Activated CD4-positive, alpha-beta T cell treated with anti-CD3 and anti-CD28 coated beads, Interleukin-2, amount 10 ng/mL, durations not matched to agents 7 days and 5 days (primary cell): ENCODE measurements around the gene CSAD. TPM values are rescaled to one million over a fixed set of nuclear protein-coding genes. Genes with fewer than 3 reads are reported as not detected.

Experiments used
- CTCF ChIA-PET: fragments of 350-600 bp; sonication (Branson Sonifier 250); formaldehyde crosslinking; loops from one replicate; lab custom pipeline; 2021; ENCODE audit warnings: antibody characterized with exemption; lab: Charles Lee
- POLR2A ChIA-PET: fragments of 350-600 bp; sonication (Branson Sonifier 250); formaldehyde crosslinking; loops from one replicate; lab custom pipeline; 2021; ENCODE audit warnings: antibody characterized with exemption; lab: Charles Lee
- DNase-seq: peaks from one replicate; pipeline ENCODE4 v3.0.0-alpha.2; 2020
- H3K27ac Mint-ChIP-seq: one replicate; pipeline ENCODE4 v1.8.0; 2021; ENCODE audit warnings: mild to moderate bottlenecking, moderate library complexity, mixed read lengths
- H3K27me3 Mint-ChIP-seq: one replicate; pipeline ENCODE4 v1.8.0; 2021; ENCODE audit warnings: mixed read lengths
- H3K36me3 Mint-ChIP-seq: one replicate; pipeline ENCODE4 v1.8.0; 2021; ENCODE audit warnings: low read depth, mixed read lengths
- H3K4me1 Mint-ChIP-seq: one replicate; pipeline ENCODE4 v1.8.0; 2021; ENCODE audit warnings: mixed read lengths
- H3K4me3 Mint-ChIP-seq: one replicate; pipeline ENCODE4 v1.8.0; 2021; ENCODE audit warnings: mild to moderate bottlenecking, moderate library complexity, mixed read lengths
- H3K9me3 Mint-ChIP-seq: one replicate; pipeline ENCODE4 v1.8.0; 2021; ENCODE audit warnings: mixed read lengths
- total RNA-seq, 2 experiments: library from RNA; stranded (reverse); gene quantifications; one replicate each; pipeline ENCODE4 v1.2.3, GENCODE V29; 2021

The CSAD gene
- total RNA-seq, 2 experiments from 2014 or later, result 33.3 to 34.7 TPM

DNA sequence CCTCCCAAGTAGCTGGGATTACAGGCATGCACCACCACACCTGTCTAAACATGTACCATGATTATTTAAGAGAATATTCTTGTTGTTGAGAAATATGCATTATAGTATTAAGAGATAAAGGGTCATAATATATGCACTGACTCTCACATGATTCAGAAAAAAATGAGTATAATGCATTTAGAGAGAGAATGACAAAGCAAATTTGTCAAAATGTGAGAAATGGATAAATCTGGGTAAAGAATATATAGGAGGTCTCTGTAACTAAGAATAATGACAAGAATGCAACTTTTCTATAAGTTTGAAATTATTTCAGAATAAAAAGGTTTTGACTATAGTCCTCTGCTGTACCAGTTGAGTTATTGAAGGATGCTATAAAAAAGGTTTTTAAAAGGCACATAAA, 28.3 kb downstream of the CSAD start:
- Mint-ChIP-seq H3K27me3 (peaks cover 2% of the 10 kb centered on the region), H3K27ac (no peak overlapping the region), H3K36me3 (no peaks in the 10 kb centered on the region), H3K9me3 (no peaks in the 10 kb centered on the region), H3K4me3 (no peak overlapping the region), H3K4me1 (peaks cover 1% of the 10 kb centered on the region)
- POLR2A ChIA-PET, result no interaction called here
- DNase-seq, result no peak
- CTCF ChIA-PET, result no interaction called here

DNA sequence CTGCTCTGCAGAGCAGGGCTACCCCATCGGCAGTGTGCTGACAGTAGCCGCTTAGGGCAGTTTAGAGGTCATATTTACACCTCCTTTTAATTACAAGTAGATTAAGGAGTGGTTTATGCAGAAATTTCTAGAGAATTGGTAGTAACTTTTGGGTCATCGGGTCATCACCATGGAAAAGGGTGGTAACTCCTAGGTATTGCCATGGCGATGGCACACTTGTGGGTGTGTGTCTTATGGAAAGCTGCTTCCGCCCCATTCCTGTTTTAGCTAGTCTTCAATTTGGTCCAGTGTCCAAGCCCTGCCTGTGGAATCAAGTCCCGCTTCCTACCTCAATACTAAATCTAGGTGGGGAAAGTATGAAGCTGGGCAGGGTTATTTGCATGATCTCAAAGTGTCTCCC, 29.7 kb downstream of the CSAD start:
- POLR2A ChIA-PET, result no interaction called here
- H3K27me3 Mint-ChIP-seq, result peaks cover 2% of the 10 kb centered on the region
- no peaks in the 10 kb centered on the region for H3K4me1 Mint-ChIP-seq
- CTCF ChIA-PET, result interaction anchor here (0.5 to 1.1 kb wide), 3 partner anchors 8 to 126 kb away, joined by 4 read pairs; no protein-coding TSS in a partner anchor
- no peak overlapping the region for H3K27ac Mint-ChIP-seq
- H3K36me3 Mint-ChIP-seq, result no peaks in the 10 kb centered on the region
- no peaks in the 10 kb centered on the region for H3K9me3 Mint-ChIP-seq
- H3K4me3 Mint-ChIP-seq, result no peak overlapping the region
- no peak for DNase-seq

DNA sequence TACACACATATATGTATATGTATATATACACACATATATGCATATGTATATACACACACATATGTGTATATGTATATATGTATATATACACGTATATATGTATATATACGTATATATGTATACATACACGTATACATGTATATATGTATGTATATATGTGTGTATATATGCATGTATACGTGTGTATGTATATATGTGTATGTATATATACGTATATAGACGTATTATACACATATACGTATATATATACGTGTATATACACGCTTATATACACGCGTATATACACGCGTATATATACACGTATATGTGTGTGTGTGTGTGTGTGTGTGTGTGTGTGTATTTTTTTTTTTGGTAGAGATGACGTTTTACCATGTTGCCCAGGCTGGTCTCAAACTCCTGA, 33.1 kb downstream of the CSAD start:
- no peak for DNase-seq
- H3K4me3 Mint-ChIP-seq, result no peak overlapping the region
- POLR2A ChIA-PET, result no interaction called here
- CTCF ChIA-PET, result no interaction called here
- no peaks in the 10 kb centered on the region for H3K4me1 Mint-ChIP-seq
- H3K27me3 Mint-ChIP-seq, result peaks cover 6% of the 10 kb centered on the region
- H3K36me3 Mint-ChIP-seq, result no peaks in the 10 kb centered on the region
- H3K27ac Mint-ChIP-seq, result no peak overlapping the region
- H3K9me3 Mint-ChIP-seq, result no peaks in the 10 kb centered on the region

DNA sequence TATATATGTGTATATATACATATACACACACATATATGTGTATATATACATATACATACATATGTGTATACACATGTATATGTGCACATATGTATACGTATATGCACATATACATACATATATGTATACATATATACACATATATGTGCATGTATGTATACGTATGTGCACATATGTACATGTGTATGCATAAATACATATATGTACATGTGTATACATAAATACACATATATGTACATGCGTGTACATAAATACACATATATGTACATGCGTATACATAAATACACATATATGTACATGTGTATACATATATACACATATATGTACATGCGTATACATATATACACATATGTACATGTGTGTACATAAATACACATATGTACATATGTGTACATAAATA, 33.5 kb downstream of the CSAD start:
- Mint-ChIP-seq H3K36me3 (no peaks in the 10 kb centered on the region), H3K4me1 (no peaks in the 10 kb centered on the region), H3K4me3 (no peak overlapping the region), H3K27me3 (peaks cover 7% of the 10 kb centered on the region), H3K9me3 (no peaks in the 10 kb centered on the region), H3K27ac (no peak overlapping the region)
- DNase-seq, result no peak
- POLR2A ChIA-PET, result no interaction called here
- CTCF ChIA-PET, result interaction anchor here (0.6 kb wide), 1 partner anchor 281 kb away, joined by 3 read pairs; no protein-coding TSS in a partner anchor

DNA sequence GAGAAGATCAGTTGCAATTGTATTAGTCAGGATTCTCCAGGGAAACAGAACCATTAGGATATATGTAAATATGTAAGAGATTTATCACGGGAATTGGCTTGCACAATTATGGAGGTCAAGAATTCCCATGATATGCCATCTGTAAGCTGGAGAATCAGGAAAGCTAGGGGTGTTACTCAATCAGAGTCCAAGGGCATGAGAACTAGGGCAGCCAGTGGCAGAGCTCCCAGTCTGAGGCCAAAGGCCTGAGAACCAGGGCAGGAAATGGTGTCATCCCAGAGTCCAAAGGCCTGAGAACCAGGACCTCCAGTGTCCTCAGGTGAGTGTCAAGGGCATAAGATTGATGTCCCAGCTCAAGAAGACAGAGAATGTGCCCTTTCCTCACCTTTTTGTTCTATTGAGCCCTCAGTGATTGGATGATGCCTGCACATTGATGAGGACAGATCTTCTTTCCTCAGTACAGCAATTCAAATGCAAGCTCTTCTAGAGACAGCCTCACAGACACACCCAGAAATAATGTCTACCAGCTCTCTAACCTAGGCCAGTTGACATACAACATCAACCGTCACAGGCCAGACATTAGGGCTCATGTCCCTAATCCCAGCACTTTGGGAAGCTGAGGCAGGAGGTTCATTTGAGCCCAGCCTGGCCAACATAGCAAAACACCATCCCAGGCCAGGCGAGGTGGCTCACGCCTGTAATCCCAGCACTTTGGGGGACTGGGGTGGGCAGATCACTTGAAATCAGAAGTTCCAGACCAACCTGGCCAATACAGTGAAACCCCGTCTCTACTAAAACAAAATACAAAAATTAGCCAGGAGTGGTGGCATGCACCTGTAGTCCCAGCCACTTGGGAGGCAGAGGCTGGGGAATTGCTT, 35.1 kb downstream of the CSAD start:
- DNase-seq, result no peak
- H3K4me1 Mint-ChIP-seq, result no peaks in the 10 kb centered on the region
- H3K4me3 Mint-ChIP-seq, result no peak overlapping the region
- H3K27me3 Mint-ChIP-seq, result peaks cover 9% of the 10 kb centered on the region
- no peaks in the 10 kb centered on the region for H3K9me3 Mint-ChIP-seq
- ChIA-PET POLR2A (no interaction called here), CTCF (interaction anchor here (0.6 to 0.8 kb wide), 3 partner anchors 35 to 80 kb away, joined by 3 to 4 read pairs (median 3); partner anchors contain the start of genes CSAD and ZNF740)
- H3K27ac Mint-ChIP-seq, result no peak overlapping the region
- no peaks in the 10 kb centered on the region for H3K36me3 Mint-ChIP-seq

DNA sequence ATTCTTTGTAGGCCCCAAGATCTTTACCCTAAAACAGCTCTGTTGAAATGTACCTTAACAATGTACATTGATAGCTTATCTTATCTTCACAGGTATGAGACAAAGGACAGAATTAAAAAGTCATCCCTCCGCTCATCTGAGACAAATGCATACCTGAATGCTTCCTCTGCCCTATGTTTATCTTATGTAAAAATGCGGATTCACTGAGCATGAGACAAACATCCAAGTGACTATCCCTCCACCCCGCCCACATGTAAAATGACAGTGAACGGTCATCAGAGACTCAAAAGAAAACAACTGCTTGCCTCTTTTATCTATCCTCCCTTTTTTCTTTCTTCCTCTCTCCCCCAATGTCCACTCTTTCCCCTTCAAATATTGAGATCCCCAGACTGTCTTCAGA, 37.4 kb downstream of the CSAD start:
- no peak for DNase-seq
- Mint-ChIP-seq H3K27me3 (peaks cover 12% of the 10 kb centered on the region), H3K36me3 (no peaks in the 10 kb centered on the region), H3K4me1 (no peaks in the 10 kb centered on the region), H3K27ac (no peak overlapping the region), H3K4me3 (no peak overlapping the region), H3K9me3 (peaks cover 9% of the 10 kb centered on the region)
- POLR2A ChIA-PET, result no interaction called here
- CTCF ChIA-PET, result interaction anchor here (1.0 kb wide), 1 partner anchor 23 kb away, joined by 4 read pairs; no protein-coding TSS in a partner anchor

DNA sequence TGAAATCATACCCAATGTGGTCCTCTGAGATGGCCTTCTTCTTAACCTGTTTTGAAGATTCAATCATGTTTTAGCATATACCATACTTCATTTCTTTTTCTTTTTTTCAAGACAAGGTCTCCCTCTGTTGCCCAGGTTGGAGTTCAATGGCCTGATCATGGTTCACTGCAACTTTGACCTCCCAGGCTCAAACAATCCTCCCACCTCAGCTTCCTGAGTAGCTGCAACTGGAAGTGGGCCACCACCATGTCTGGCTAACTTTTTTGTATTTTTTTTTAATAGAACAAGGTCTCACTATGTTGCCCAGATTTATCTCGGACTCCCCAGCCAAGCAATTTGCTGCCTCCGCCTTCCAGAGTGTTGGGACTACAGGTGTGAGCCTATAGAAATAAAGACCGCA, 47.0 kb downstream of the CSAD start:
- Mint-ChIP-seq H3K27ac (no peak overlapping the region), H3K4me1 (no peaks in the 10 kb centered on the region), H3K36me3 (no peaks in the 10 kb centered on the region), H3K4me3 (no peak overlapping the region), H3K27me3 (peaks cover 5% of the 10 kb centered on the region), H3K9me3 (peaks cover under 1% of the 10 kb centered on the region)
- no peak for DNase-seq
- ChIA-PET CTCF (interaction anchor here (0.7 kb wide), 1 partner anchor 775 kb away, joined by 3 read pairs; no protein-coding TSS in a partner anchor), POLR2A (no interaction called here)

DNA sequence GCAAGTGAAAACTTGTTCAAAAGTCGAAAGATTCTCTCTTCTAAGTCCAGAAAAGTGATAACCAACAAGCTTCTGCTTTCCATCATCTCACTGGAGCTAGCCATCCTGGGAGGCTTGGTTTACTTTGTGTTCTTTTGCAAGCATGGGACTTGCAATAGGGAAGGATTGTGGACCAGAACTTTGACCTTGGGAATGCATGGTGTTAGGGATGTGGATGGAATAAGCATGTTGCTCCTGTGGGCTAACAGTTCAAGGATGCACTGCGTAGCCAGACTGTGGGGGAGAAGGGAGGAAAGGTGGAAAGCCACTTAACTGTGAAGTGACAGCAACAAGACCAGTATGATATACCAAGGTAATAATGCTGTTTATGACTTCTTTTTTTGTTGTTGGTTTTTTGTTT, 48.9 kb downstream of the CSAD start:
- Mint-ChIP-seq H3K36me3 (no peaks in the 10 kb centered on the region), H3K27ac (no peak overlapping the region), H3K9me3 (no peaks in the 10 kb centered on the region), H3K27me3 (peaks cover 7% of the 10 kb centered on the region), H3K4me1 (peaks cover 3% of the 10 kb centered on the region), H3K4me3 (no peak overlapping the region)
- ChIA-PET CTCF (interaction anchor here (0.9 kb wide), 1 partner anchor 59 kb away, joined by 3 read pairs; no protein-coding TSS in a partner anchor), POLR2A (no interaction called here)
- DNase-seq, result no peak

DNA sequence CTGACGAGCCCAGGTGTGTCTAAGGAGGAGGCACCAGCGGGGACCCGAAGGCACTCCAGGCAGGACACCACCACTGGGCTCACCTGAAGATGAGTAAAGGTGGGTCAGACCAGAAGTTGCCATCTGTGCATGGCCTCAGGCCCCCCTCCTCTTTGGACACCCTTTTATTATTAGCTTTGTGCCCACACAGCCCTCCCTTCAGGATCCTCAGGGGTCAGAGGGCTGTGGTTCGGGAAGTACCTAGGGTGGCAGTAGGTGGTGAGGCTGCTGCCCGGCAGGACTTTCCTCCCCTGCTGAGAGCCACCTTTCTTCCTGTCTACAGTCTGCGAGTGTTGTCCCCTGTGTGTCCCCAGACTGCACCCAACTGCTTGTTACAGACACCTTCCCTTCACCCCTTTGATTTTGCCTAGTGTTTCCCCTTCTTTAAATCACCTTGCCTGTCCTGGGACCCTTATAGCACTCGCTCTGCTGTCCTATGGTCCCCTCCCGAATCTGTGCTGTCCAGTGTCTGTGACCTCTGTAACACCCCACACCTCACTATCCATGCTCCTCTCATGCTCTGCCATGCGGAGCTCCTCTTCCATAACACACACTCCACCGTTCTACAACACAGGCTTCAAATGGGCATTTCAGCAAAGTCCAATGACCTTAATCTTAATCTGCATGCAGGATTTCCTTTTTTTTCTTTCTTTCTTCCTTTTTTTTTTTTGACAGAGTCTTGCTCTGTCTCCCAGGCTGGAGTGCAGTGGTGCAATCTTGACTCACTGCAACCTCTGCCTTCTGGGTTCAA, 51.8 kb downstream of the CSAD start:
- Mint-ChIP-seq H3K27me3 (peaks cover 4% of the 10 kb centered on the region), H3K4me3 (no peak overlapping the region)
- POLR2A ChIA-PET, result no interaction called here

DNA sequence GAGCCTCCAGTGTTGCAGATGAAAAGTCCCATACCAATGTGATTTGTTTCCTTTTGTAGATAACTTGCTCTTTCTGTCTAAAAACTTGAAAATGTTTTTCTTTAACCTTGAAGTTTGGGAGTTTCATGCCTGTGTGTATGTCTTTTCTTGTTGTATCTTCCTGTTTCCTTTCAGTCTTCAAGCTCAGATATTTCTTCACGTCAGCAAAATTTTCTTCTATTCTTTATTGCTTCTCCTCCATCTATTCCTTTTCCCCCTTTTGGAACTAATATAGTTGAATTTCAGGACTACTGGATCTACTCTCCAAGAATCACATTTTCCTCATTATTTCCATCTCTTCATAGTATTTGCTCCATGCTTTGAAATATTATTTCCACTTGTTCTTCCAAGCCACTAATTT, 53.6 kb downstream of the CSAD start:
- H3K27ac Mint-ChIP-seq, result no peak overlapping the region
- no peak for DNase-seq
- peaks cover 4% of the 10 kb centered on the region for H3K27me3 Mint-ChIP-seq
- POLR2A ChIA-PET, result no interaction called here
- no peaks in the 10 kb centered on the region for H3K36me3 Mint-ChIP-seq
- no peak overlapping the region for H3K4me3 Mint-ChIP-seq
- no peaks in the 10 kb centered on the region for H3K9me3 Mint-ChIP-seq
- H3K4me1 Mint-ChIP-seq, result peaks cover 3% of the 10 kb centered on the region
- CTCF ChIA-PET, result no interaction called here

More for the DNA sequence above, 51.8 kb downstream of the CSAD start:
- H3K27ac Mint-ChIP-seq, result no peak overlapping the region
- no peaks in the 10 kb centered on the region for H3K9me3 Mint-ChIP-seq
- no peaks in the 10 kb centered on the region for H3K36me3 Mint-ChIP-seq
- H3K4me1 Mint-ChIP-seq, result peaks cover 3% of the 10 kb centered on the region
- CTCF ChIA-PET, result interaction anchor here (0.7 to 1.5 kb wide), 3 partner anchors 7 to 214 kb away, joined by 3 to 6 read pairs (median 3); no protein-coding TSS in a partner anchor
- no peak for DNase-seq

DNA sequence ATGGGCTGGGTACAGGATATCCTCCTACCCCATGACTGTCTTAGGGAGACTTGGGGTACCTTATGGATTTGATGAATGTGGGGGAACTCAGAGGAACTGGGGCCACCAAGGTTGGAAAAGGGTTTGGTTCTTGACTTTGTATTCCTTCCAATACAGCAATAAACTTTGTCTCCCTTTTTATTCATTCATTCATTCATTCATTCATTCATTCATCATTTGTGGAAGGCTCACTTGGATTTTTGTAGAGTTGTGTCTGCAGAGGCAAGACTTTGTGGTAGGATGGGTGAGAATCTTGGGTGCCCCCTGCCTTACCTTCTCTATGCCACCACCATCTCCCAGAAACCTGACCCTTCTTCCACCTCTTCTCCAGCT, 56.4 kb downstream of the CSAD start:
- Mint-ChIP-seq H3K9me3 (no peaks in the 10 kb centered on the region), H3K36me3 (no peaks in the 10 kb centered on the region), H3K4me1 (peaks cover 3% of the 10 kb centered on the region), H3K4me3 (no peak overlapping the region), H3K27ac (no peak overlapping the region), H3K27me3 (peaks cover 4% of the 10 kb centered on the region)
- no peak for DNase-seq
- CTCF ChIA-PET, result no interaction called here
- POLR2A ChIA-PET, result no interaction called here

DNA sequence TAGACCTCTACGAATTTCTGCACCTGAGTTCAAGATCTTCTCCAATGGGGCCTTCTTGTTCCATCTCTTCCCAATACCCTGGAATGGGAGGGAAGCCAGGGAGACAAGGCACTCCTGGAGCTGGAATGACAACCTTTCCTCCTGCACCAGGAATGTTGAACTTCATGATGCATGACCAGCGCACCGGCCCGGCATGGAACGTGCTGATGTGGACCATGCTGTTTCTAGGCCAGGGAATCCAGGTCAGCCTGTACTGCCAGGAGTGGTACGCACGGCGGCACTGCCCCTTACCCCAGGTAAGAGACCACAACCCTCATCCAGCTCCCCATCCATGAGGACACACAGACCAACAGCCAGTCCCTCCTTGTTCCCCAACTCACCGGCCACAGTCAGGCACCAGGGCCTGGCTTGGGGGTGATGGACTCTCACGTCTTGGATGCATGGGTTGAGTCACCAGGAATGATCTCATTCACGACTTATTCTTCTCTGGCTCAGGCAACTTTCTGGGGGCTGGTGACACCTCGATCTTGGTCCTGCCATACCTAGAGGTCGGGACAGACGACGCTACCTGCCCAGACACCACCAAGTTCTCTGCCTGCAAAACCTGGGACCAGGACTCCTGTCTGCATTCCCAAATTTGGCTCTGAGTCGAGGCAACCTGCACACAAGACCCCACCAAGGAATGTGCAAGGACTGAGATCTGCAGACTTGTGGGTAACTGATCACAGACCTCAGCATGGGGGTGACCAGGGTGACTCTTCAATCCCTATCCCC, 57.0 kb downstream of the CSAD start:
- Mint-ChIP-seq H3K27me3 (peaks cover 4% of the 10 kb centered on the region), H3K9me3 (no peaks in the 10 kb centered on the region), H3K4me3 (no peak overlapping the region), H3K4me1 (peaks cover 3% of the 10 kb centered on the region), H3K27ac (no peak overlapping the region), H3K36me3 (no peaks in the 10 kb centered on the region)
- ChIA-PET CTCF (interaction anchor here (1.0 to 1.2 kb wide), 2 partner anchors 25 to 39 kb away, joined by 3 read pairs; no protein-coding TSS in a partner anchor), POLR2A (interaction anchor here (0.6 kb wide), 1 partner anchor 1042 kb away, joined by 3 read pairs; no protein-coding TSS in a partner anchor)
- no peak for DNase-seq
